Testis (tissue), 3 donors: Measurements from ENCODE around the gene TYW1. TPM values are rescaled to one million over a fixed set of nuclear protein-coding genes. Genes with fewer than 3 reads are reported as not detected.
A peak's percentile ranks its signal among the peaks of the same experiment; 100 is the strongest.
"Not testable (repeated sequence)": the region's sequence is repeated elsewhere in the genome, so short reads cannot be mapped to it uniquely, and the experiment has no call there.

Experiments
- DNase-seq: peaks from one replicate; pipeline ENCODE4 v3.0.0-alpha.2; 2019
- H3K27ac ChIP-seq, 2 donors: fragments of 200-600 bp; sonication (generic); one replicate each; pipeline ENCODE4 v1.5.1; 2019
- H3K27me3 ChIP-seq: fragments of 200-600 bp; sonication (generic); one replicate; pipeline ENCODE4 v1.5.1; 2019
- H3K36me3 ChIP-seq: fragments of 200-600 bp; sonication (generic); one replicate; pipeline ENCODE4 v1.5.1; 2017; ENCODE audit warnings: low read depth; ENCODE audit errors: missing control alignments
- H3K4me1 ChIP-seq: fragments of 200-600 bp; sonication (generic); one replicate; pipeline ENCODE4 v1.5.1; 2019
- H3K4me3 ChIP-seq, 2 donors: fragments of 200-600 bp; sonication (generic); one replicate each; pipeline ENCODE4 v1.5.1; 2017 to 2019
- H3K9me3 ChIP-seq: fragments of 200-600 bp; sonication (generic); one replicate; pipeline ENCODE4 v1.5.1; 2017
- WGBS, 2 donors: methylation state at CpG; one replicate each; pipeline ENCODE4 v1.1.5; 2018; 5-methylcytosine and 5-hydroxymethylcytosine counted together
- intact Hi-C: fragments of 100-400 bp; cut with DNase I; formaldehyde crosslinking; loops from one replicate; pipeline ENCODE4 v1.15.1; 2023; ENCODE audit warnings: low total_unique reads
- polyA plus RNA-seq: library from polyadenylated mRNA; stranded (reverse); fragments of 350-450 nt; fragmentation: Illumina TruSeq; extraction: RNeasy Lipid Tissue Mini Kit (QIAGEN cat#74804); gene quantifications from one replicate; pipeline ENCODE4 v1.2.3, GENCODE V29; 2014; ENCODE audit warnings: low read depth, low replicate concordance; ENCODE audit not compliant: insufficient read depth
- total RNA-seq, 2 donors: library from RNA; depleted of rRNA; stranded (reverse); fragments of >200 nt; gene quantifications; one replicate each; pipeline ENCODE4 v1.2.3, GENCODE V29; 2016

Gene TYW1
- total and polyA plus RNA-seq, 3 donors from 2014 or later, result 16.9 to 22.8 (median 21.7) TPM

DNA sequence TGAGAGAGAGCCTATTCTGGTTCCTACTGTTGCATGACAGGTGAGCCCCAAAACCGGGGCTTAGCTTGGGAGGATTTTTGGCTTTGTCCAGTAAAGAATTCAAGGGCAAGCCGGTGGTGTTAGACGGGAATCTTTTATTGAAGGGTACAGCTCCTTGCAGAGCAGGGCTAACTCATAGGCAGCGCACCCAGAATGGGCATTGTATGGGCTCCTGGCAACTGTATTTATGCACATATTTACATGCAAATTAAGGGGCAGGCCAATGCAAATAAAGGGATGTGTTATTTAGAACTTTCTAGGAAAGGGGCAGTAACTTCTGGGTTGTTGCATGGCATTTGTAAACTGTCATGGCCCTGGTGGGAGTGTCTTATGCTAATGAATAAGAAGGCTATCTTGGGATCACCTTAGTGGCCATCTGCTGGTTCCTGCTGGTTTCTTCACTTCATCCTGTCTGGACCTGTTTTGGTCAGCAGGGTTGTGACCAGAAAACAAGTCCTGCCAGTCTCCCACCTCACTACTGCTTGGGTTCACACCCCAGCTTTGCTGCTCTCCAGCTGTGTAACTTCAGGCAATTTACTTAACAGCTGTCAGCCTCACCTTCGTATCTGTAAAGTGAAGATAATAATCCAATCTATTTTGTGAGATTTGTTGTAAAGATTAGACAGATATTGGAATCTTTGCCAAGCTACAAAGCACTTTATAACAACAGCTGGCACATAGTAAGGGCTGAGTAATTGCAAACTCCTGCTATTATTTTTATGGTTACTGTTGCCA, 182.5 kb downstream of the TYW1 start:
- DNase-seq, H3K36me3 ChIP-seq, intact Hi-C loops, H3K27ac ChIP-seq, H3K27me3 ChIP-seq, H3K4me1 ChIP-seq, H3K4me3 ChIP-seq, H3K9me3 ChIP-seq: not testable (repeated sequence)
- WGBS, 2 donors, result 80 to 88% methylated on average over 4 to 5 of the region's 5 CpGs

DNA sequence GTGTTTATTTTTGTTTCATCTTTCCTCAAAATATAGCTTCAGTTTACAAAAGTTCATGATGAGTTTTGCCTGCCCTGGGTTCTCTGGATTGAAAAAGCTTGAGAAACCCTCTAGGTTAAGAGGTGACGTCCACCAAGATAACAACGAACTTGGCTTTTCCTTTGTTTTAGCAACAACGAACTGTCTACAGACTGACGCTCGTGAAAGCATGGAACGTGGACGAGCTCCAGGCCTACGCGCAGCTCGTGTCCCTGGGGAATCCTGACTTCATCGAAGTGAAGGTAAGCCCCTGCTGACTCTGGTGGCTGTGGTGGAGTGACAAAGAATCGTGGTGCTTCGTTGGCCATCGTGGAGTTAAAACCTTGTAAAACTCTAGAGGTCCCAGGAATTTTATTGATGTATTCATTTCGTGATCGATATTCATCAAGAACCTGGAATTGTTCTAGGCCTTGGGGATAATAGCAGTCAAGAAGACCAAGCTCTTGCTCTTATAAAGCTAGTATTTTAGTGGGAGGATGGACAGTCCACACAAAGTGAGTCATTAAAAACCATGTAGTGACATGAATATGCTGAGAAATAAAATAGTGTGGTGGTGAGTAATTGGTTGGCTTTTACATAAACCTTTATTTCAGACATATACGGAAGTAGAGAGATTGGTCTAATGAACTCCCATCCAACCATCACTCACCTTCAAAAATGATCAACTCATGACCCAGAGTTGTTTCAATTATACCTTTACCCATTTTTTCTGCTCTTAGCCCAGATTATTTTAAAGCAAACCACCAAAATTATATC, 186.5 kb downstream of the TYW1 start:
- H3K4me1 ChIP-seq, H3K27me3 ChIP-seq, H3K36me3 ChIP-seq, H3K4me3 ChIP-seq, DNase-seq, H3K9me3 ChIP-seq, intact Hi-C loops, H3K27ac ChIP-seq: not testable (repeated sequence)
- 91 to 96% methylated on average over 5 to 12 of the region's 17 CpGs for WGBS, 2 donors

DNA sequence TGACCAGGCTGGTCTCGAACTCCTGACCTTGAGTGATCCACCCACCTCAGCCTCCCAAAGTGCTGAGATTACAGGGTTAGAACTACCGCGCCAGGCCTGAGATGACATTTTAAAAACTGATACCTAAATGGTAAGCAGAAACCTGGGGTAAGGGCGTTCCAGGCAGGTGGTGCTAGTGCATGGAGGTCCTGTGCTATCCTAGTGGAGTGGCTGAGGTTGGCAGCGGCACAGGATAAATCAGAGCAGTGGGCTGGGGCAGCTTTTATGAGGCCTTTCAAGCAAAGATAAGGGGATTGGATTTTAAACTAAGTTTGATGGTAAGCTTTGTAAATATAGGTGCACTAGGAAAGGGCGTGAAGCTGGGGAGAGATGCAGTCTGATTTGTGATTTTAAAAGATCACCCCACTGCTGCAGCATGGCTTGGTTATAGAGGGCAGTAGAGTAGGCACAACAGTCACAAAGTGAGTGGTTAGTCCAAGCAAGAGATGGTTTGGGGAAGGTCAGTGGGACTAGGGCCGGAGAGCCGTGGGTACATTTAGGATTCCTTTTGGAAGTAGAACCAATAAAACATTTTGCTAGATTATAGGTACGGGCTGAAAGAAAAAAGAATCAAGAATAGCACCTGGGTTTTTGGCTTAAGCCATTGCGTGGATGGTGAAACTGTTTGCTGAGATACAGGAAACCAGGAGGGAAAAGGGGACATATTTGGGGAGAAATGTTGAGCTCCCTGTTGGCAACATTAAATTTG, 188.5 kb downstream of the TYW1 start:
- H3K27ac ChIP-seq, H3K9me3 ChIP-seq, H3K4me1 ChIP-seq, DNase-seq, H3K36me3 ChIP-seq, H3K4me3 ChIP-seq, intact Hi-C loops, H3K27me3 ChIP-seq: not testable (repeated sequence)
- WGBS, 2 donors, result 76 to 97% methylated on average over 9 to 10 of the region's 10 CpGs

DNA sequence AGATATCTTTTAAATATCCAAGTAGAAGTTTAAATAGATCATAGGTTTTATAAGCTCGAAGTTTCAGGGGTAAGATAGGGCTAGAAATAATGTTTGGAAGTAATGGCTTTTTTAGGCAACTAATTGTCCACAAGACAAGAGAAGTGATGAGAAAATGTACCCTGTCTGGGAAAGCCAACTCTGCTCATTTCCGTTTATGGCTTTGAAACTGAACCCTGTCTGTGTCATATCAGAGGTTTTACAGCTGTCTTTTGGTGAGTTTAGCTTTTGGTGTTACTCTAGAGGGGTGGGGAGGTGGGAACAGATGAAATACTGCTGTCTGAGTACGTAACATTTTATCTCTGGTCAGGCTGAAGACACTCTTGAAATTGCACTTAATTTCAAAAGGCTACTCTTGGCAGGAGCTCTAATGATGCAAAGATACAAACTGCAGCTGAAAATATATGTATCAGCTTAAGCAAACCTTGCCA, 189.1 kb downstream of the TYW1 start:
- H3K27me3 ChIP-seq, H3K27ac ChIP-seq, H3K36me3 ChIP-seq, H3K4me1 ChIP-seq, H3K4me3 ChIP-seq, H3K9me3 ChIP-seq, DNase-seq, intact Hi-C loops: not testable (repeated sequence)
- WGBS, 2 donors, result 28 to 51% methylated on average over 2 of the region's 3 CpGs

DNA sequence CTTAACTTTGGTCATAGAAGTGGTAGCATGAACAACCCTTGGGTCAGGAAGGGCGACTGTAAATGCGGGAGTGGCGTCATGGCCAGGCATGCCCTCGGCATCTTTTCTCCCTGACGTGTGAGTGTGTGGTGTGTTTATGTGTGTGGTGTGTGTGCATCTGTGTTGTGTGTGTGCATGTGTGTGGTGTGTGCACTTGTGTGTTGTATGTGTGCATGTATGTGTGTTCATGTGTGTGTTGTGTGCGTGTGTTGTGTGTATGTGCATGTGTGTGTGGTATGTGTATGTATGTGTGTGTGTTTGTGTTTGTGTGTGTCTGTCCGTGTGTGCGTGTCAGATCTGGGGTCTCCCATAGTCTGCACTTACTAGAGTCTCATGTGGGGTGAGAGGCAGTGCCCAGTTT, 192.5 kb downstream of the TYW1 start:
- H3K9me3 ChIP-seq, H3K4me3 ChIP-seq, H3K36me3 ChIP-seq, intact Hi-C loops, H3K4me1 ChIP-seq, DNase-seq, H3K27me3 ChIP-seq, H3K27ac ChIP-seq: not testable (repeated sequence)
- 85 to 97% methylated on average over 8 of the region's 8 CpGs for WGBS, 2 donors

DNA sequence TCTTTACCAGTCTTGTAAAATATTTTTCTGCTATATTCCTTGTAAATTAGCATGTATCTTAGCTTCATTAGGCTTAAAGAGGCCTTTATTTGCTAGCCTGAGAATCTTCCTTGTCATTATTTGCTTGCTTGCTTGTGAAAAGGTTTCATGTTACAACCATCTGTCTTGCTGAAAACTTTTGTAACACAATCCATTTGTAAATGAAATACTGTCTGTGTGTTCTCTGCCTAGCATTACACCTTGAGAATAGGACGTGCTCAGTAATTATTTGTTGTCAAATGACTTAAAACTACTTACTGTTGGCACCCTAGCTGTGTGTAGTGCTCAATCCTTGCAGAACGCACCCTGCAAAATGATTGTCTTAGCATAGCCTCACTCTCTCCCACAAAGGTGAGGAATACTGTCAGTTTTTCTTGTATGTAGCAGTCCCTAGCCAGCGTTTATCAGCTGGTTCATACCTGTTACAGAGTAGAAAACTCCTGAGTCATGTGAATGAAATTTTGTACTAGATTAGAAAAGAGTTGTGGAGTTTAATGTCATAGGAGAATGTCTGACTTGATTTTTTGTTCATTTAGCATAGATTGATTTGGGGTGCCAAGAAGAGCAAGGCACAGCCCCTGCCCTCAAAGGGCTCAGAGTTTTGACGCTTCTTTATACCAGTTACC, 193.3 kb downstream of the TYW1 start:
- H3K27ac ChIP-seq, H3K36me3 ChIP-seq, DNase-seq, H3K4me3 ChIP-seq, H3K4me1 ChIP-seq, H3K9me3 ChIP-seq, intact Hi-C loops, H3K27me3 ChIP-seq: not testable (repeated sequence)
- 49 to 62% methylated on average over 3 to 4 of the region's 4 CpGs for WGBS, 2 donors

DNA sequence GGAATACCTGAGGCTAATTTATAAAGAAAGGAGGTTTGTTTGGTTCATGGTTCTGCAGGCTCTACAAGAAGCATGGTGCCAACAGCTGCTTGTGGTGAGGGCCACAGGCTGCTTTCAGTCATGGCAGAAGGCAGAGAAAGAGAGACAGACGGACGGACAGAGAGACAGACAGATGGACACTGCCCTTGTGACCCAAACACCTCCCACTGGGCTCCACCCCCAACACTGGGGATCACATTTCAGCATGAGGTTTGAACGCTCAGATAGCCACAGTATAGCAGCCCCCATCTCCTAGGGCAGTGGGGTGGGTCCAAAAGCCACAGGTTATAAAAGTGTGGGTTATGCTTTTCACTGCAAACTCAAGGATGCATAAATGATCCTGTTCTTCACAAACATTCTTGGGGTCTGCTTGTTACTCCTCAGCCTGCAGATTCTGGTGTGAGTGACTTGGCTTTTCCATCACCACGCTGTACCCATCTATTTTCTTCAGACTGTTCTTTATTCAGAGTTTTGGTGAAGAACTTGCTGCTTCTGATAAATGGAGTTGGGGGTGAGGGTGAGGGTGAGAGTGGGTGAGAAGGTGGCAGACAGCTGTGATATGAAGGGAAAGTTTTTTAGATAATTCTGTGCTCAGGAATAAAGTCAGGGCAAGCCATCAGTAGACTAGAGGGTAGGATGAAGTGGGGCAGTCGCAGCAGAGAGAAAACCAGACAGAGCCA, 194.5 kb downstream of the TYW1 start:
- H3K27ac ChIP-seq, intact Hi-C loops, H3K27me3 ChIP-seq, H3K4me3 ChIP-seq, H3K36me3 ChIP-seq, H3K4me1 ChIP-seq, H3K9me3 ChIP-seq, DNase-seq: not testable (repeated sequence)
- 89 to 94% methylated on average over 4 to 5 of the region's 5 CpGs for WGBS, 2 donors

DNA sequence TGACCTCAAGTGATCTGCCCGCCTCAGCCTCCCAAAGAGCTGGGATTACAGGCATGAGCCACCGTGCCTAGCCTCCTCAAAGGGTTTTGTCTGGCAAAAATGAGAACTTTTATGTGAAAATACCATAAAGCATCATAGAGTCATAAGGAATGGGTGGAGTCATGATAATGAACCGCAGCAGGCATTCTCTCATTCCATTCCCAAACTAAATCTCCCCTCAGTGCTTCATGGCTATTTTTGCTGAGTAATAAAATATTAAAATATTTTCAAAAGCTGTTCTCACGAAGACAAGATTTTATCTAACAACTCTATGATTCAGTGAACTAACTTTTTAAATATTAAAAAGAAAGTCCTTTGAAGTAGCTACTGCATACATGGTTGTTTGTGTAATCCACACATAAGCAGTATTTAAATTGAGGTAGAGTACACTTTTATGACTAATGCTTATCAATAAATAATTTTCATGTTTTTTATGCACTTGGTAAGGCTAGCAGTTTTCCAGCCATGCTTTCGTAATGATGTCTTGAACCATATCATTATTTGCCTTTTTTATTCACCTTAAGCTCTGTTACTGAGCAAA, 195.6 kb downstream of the TYW1 start:
- H3K27me3 ChIP-seq, H3K9me3 ChIP-seq, H3K36me3 ChIP-seq, H3K4me3 ChIP-seq, DNase-seq, H3K4me1 ChIP-seq, intact Hi-C loops: not testable (repeated sequence)
- WGBS, 2 donors, result 65 to 77% methylated on average over 5 of the region's 5 CpGs
- peak overlapping the region in 1 of 2 donors; percentile 41 for H3K27ac ChIP-seq

DNA sequence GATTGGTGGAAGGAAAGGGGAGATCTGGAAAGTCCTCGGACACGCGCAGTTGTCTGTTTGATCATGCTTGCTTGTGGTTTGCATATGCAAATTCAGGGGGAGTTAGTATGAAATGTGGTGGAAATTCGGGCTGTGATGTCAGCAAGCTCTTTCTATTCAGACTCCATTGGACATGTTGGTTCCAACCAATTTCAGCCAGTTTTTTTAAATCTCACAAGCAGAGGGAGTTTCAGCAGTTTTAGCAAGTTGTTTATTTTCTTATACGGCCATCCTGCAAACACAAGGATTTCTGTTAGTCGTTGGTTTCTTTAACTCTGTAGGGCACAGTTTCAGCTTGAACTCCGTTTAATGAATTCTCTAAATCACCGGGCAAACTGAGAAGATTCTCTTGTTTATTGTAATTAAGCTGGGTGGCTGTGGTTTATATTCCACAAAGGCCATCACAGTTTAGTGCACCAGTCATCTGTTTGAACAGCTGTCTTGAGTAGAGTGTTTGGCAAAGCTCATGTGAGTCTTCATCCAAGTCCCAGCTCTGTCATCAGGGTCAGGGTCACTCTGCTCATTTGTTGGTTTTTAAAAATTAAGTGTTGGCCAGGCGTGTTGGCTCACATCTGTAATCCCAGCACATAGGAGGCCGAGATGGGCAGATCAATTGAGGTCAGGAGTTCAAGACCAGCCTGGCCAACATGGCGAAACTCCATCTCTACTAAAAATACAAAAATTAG, 196.4 kb downstream of the TYW1 start:
- H3K4me3 ChIP-seq, H3K27me3 ChIP-seq, H3K4me1 ChIP-seq, intact Hi-C loops, H3K36me3 ChIP-seq, H3K9me3 ChIP-seq: not testable (repeated sequence)
- peak overlapping the region in 1 of 2 donors; percentile 41 for H3K27ac ChIP-seq
- 55 to 71% methylated on average over 11 of the region's 11 CpGs for WGBS, 2 donors
- peak; percentile 57 for DNase-seq

DNA sequence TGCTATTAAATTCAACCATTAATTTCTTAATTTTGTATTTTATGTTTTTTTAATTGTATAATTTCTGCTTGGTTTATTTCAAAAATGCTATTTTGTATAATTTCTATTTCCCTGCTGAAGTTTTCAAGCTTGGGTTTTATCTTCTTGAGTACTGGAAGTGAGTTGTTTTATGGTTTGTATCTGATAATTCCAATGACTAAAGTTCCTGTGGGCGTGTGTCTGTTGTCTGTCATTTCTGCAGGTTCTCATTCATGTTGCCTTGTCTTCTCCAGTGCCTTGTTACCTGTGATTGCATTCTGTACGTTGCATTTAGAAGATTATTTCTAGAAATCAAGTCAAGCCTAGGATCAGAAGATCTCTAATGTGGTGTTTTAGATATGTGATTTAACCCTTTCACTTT, 199.5 kb downstream of the TYW1 start:
- WGBS, 2 donors, result 94 to 97% methylated on average over 2 of the region's 2 CpGs
- H3K4me3 ChIP-seq, DNase-seq, H3K27ac ChIP-seq, H3K36me3 ChIP-seq, H3K27me3 ChIP-seq, H3K9me3 ChIP-seq, intact Hi-C loops, H3K4me1 ChIP-seq: not testable (repeated sequence)
